NCI-H146 (cell line): ENCODE results near the gene GIPC1.
A peak's percentile ranks its signal among the peaks of the same experiment; 100 is the strongest.

Experiments used
- DNase-seq: peaks from one replicate; lab custom pipeline; 2025; lab: John Stamatoyannopoulos, UW

GIPC1 gene

DNA sequence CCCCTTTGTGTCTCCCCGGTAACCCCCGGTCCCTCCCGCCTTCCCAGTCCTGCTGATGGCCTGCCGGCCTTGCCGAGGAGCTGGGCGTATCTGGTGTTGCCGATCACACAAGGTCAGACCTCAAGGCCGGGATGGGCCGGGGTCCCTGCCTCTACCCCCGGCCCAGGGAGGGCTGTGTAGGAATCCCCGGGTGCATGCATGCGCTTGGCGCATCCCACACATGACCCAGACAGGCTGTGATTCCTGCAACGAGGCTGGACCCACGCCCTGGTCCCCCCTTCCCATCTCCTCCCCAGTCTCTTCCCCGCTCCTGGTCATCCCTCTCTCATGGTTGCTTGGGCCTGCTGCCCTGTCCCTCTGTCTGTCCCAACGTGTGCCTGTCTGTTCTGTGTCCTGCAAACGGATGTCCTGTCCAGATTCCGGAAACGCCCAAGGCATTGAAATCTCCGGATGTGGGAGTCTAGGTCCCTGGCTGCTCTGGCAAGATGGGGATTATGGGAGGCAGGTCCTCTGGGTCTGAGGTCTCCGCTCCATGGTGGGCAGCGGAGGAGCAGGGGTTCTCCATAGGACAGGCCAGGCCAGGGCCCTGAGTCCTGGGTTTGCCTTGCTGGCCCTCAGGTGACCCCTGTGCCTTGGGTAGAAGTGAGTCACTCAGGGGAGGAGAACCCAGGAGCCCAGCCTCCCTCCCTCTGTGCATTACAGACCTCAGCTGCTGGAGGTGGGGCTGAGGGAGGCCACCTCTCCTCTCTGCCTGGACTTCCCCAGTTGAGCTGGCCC lies 61.2 kb downstream of the GIPC1 start:
- DNase-seq: no peak

DNA sequence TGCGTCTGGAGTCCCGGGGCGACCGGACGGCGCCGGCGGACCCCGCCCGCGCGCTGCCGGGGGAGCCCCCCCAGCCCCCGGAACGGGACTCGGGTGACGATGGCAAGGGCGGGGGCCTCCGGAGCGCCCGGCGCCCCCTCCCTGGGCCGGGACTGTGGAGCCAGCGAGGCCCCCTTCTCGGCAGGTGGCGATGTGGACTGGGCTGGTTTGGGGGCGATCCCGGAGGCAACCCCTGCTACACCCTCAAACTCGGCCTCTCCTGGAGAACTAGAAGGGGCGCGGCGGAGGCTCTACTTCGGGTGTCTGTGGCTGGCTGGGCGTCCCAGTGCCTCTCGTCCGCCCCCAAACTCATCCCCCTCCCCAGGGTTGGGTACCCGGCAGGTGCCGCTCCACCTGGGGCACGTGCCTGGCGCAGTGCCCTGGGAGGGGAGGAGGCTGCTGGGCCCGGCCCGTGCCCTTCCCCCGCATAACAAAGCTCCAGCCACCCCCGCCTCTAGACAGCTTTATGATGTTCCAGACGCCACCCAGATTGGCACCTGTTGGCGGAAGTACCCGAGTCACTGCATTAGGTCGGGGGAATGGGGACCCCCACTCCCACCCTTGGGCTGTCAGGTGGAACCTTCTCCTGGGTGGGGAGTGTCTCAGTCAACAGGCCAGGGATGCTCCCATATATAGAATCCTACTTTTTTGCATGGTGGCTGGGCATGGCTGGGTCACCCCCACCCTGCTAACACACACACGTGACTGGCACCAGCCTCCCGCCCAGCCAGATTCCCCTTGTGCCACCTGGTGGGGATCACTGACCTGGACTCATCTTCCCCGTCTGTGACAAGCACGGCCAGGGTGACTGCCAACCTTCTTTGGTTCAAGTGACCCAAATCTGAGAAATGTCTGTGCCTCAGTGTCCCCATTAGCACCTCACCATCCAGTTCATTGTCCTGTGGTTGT lies 62.1 kb downstream of the GIPC1 start:
- DNase-seq: peak; percentile 74

GRCh38 chr19:14432791-14433553 lies 63.0 kb downstream of the GIPC1 start, which contains the start of gene PKN1:
TSS of gene PKN1 (plus strand) at chr19:14433306. CDS start at chr19:14433522, 216 bp downstream.
- DNase-seq: peak; percentile 93

- no peak for DNase-seq
Observed at GRCh38 chr19:14430712-14431111, 65.2 kb downstream of the GIPC1 start.

GRCh38 chr19:14428882-14429416 lies 67.0 kb downstream of the GIPC1 start:
- no peak for DNase-seq
